ENCODE results near the gene PHYKPL.

The PHYKPL gene

GRCh38 chr5:178246624-178247279 lies 14.2 kb upstream of the PHYKPL start:
- Histone ChIP-seq H2AFZ (ENCODE audit: low read length) (no peak overlapping the region), H3K9ac (ENCODE audit: low read length) (no peak overlapping the region), H3K4me3 (ENCODE audit: low read depth, low read length, poor library complexity, severe bottlenecking) (no peak overlapping the region), H3K4me2 (ENCODE audit: low read length) (no peak overlapping the region), H3K4me1 (ENCODE audit: insufficient read depth, low read length, severe bottlenecking) (no peaks in the 10 kb centered on the region), H3K9me3 (ENCODE audit: low read length) (no peaks in the 10 kb centered on the region), H3K9me2 (ENCODE audit: low read depth, low read length) (no peaks in the 10 kb centered on the region), H3K79me2 (ENCODE audit: insufficient read depth, low read length) (no peaks in the 10 kb centered on the region), H3K27ac (ENCODE audit: low read depth, low read length, poor library complexity, severe bottlenecking) (no peak overlapping the region), H4K20me1 (ENCODE audit: insufficient read depth, low read length) (no peaks in the 10 kb centered on the region), H3F3A (ENCODE audit: insufficient read depth, low read length) (no peaks in the 10 kb centered on the region), H3K27me3 (ENCODE audit: insufficient read depth, low read length) (no peaks in the 10 kb centered on the region; the same call in 1 of the 2 replicates), H3K36me3 (ENCODE audit: insufficient read depth, low read length) (no peaks in the 10 kb centered on the region)
- no peak for TF ChIP-seq EZH2 (IDR thresholded peaks at IDR 0.05; ENCODE audit: borderline replicate concordance, low read length)
- TF ChIP-seq CTCF (IDR thresholded peaks at IDR 0.05; ENCODE audit: low read length), result no peak

GRCh38 chr5:178245389-178245788 lies 12.8 kb upstream of the PHYKPL start:
- Histone ChIP-seq H3K4me2 (ENCODE audit: low read length) (no peak overlapping the region), H3F3A (ENCODE audit: insufficient read depth, low read length) (no peaks in the 10 kb centered on the region), H3K9ac (ENCODE audit: low read length) (no peak overlapping the region), H3K27ac (ENCODE audit: low read depth, low read length, poor library complexity, severe bottlenecking) (no peak overlapping the region), H3K9me3 (ENCODE audit: low read length) (no peaks in the 10 kb centered on the region), H3K79me2 (ENCODE audit: insufficient read depth, low read length) (no peaks in the 10 kb centered on the region), H3K9me2 (ENCODE audit: low read depth, low read length) (no peaks in the 10 kb centered on the region), H3K27me3 (ENCODE audit: insufficient read depth, low read length) (no peaks in the 10 kb centered on the region), H3K4me1 (ENCODE audit: insufficient read depth, low read length, severe bottlenecking) (peaks cover 6% of the 10 kb centered on the region), H3K36me3 (ENCODE audit: insufficient read depth, low read length) (no peaks in the 10 kb centered on the region), H3K4me3 (ENCODE audit: low read depth, low read length, poor library complexity, severe bottlenecking) (no peak overlapping the region), H2AFZ (ENCODE audit: low read length) (no peak overlapping the region), H4K20me1 (ENCODE audit: insufficient read depth, low read length) (no peaks in the 10 kb centered on the region)
- TF ChIP-seq EZH2 (IDR thresholded peaks at IDR 0.05; ENCODE audit: borderline replicate concordance, low read length), result no peak
- TF ChIP-seq CTCF (IDR thresholded peaks at IDR 0.05; ENCODE audit: low read length), result no peak

- Histone ChIP-seq H3K79me2 (ENCODE audit: insufficient read depth, low read length) (no peaks in the 10 kb centered on the region), H3K9me2 (ENCODE audit: low read depth, low read length) (no peaks in the 10 kb centered on the region), H3K27me3 (ENCODE audit: insufficient read depth, low read length) (no peaks in the 10 kb centered on the region), H3K36me3 (ENCODE audit: insufficient read depth, low read length) (no peaks in the 10 kb centered on the region), H3K4me2 (ENCODE audit: low read length) (no peak overlapping the region), H3K4me1 (ENCODE audit: insufficient read depth, low read length, severe bottlenecking) (peaks cover 12% of the 10 kb centered on the region), H4K20me1 (ENCODE audit: insufficient read depth, low read length) (no peaks in the 10 kb centered on the region), H2AFZ (ENCODE audit: low read length) (no peak overlapping the region), H3K9me3 (ENCODE audit: low read length) (no peaks in the 10 kb centered on the region), H3K9ac (ENCODE audit: low read length) (no peak overlapping the region), H3K4me3 (ENCODE audit: low read depth, low read length, poor library complexity, severe bottlenecking) (no peak overlapping the region), H3F3A (ENCODE audit: insufficient read depth, low read length) (no peaks in the 10 kb centered on the region), H3K27ac (ENCODE audit: low read depth, low read length, poor library complexity, severe bottlenecking) (no peak overlapping the region)
- TF ChIP-seq CTCF (IDR thresholded peaks at IDR 0.05; ENCODE audit: low read length), result no peak
- TF ChIP-seq EZH2 (IDR thresholded peaks at IDR 0.05; ENCODE audit: borderline replicate concordance, low read length), result no peak
These were observed 12.0 kb upstream of the PHYKPL start for GRCh38 chr5:178244576-178244975.
